HG03039 (cell line): Measurements from ENCODE around the gene PRDM13.
A peak's percentile ranks its signal among the peaks of the same experiment; 100 is the strongest.

Experiments used
- ATAC-seq: cut with Tn5 transposase; IDR thresholded peaks from one replicate; pipeline ENCODE4 v1.9.1; 2021; ENCODE audit warnings: mild to moderate bottlenecking, moderate library complexity; ENCODE audit not compliant: unreplicated experiment

PRDM13 gene

GRCh38 chr6:99603421-99604165 is 3.0 kb upstream of the PRDM13 start:
- no peak for ATAC-seq

DNA sequence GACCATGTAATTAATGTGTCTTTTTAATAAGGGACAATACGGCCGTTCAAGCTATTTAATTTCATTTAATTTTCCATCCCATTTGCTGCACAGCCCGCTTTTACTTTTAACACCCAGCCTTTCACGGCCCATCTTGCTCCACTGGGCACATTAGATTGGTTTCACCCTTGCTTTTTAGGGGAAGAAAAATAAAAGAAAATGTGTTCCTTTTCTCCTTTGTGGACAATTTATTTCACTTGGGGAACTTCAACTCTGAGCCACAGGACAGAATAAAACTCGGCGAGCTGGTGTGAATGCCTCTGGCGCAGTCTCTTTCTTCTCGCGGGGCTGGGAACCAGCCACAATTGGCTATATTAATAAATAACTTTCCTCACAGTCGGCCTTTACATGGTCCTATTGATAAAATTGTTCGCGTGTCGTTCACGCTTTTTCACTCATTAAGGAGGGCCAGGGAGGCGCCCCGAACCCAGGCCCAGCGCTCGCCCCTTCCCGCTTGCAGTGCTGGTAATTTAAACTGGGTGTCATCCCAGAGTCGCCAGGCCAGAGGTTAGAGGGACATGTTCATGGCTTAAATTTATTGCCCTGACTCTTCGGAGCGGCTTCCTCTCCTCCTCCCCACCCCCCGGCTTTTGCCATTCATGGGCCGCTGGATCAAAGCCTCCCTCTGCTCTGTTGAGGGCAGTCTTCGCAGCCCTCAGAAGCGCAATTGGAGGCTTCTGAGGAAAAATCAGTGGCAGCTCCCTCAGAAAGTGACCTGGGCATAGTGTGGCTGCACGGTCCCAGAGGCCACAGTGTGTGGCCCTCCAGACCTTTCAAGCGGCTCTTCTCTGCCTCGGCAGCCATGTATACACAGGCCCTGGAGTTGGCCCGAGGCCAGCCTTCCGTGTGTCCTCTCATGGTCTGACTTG is 2.2 kb upstream of the PRDM13 start:
- no peak for ATAC-seq

GRCh38 chr6:99605074-99605734 is 1.4 kb upstream of the PRDM13 start:
- ATAC-seq = no peak

DNA sequence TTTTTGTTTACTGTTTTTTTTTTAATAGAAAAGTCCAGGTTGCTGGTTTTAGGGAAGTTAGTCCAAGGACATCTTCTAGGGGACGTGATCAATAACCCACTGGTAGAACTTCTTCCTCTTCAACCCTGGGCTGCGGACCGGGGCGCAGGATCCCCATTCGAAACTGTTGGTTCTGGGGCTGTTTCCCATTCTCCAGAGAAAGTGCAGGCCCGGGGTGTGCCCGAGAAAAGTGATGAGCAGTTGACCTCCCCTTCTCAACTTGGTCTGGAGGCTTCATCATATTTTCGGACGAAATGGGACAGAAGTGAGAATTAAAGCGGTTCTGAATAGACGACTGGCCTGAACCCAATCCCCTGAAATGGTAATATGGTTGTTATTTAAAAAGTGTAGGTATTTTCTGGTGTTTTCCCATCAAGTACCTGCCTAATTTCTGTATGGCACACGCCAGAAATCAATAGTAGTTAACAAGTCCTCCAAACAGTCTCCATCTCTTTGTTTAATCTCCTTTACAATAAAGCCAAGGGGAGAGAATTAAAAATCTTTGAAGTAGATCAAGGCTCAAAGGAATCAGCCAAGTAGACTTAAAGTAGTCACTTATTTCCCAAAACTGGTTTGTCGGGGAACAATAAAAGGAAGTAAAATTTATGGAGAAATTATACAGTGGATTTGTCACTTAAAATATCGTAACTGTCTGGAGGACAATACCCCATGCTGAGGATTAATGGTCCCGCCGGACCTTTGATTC is 550 bp upstream of the PRDM13 start:
- no peak for ATAC-seq

DNA sequence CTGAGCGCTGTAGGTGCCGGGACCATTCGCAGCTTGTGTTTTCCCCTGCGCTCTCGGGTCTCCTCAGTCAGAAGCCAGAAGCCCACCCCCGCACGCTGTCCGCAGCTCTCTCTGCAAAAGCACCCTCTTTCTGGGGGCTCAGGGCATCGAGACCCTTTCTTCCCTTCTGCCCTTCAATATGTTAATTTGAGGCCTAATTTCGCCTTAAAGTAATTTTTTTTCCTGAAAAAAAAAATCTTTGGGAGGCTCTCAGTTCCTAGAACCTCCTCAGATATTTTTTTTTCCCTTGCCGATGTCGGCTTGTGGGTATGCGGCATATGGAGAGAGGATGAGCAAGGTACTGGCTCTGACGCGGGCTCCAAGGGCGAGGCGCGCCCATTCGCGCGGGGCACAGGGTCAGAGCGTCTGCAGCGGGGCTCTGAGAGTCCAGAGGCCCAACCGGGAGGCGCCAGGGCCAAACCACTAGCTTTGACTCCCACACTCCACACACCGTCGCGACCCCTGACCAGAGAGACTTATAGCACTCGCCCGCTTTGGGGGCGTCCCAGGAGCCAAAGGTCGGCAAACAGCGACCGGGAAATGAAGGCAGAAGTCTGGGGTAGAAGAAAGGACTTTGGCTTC is 893 bp downstream of the PRDM13 start:
- ATAC-seq = no peak

GRCh38 chr6:99608059-99608885 is 1.6 kb downstream of the PRDM13 start:
- ATAC-seq = no peak

- no peak for ATAC-seq
Observed at GRCh38 chr6:99608886-99609482, 2.4 kb downstream of the PRDM13 start.

GRCh38 chr6:99609905-99610489 is 3.4 kb downstream of the PRDM13 start:
- ATAC-seq = no peak

DNA sequence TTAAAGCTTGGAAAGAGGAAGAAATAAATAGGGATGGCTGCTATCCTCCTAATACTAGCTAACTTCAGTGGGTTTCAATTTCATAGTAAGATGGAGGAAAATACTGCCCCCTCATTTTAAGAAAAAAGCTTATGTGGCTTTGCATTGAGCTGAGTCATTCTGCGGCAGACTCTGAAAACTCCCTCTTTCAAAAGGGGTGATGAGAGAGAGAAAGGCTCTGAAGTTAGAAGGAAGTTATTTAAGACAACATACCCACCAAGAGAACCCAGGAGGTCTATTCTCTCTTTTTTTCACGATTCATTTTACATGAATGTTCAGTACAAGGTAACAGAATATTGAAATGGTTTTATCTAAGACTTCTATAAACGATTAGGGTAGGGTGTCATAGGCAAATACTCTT is 4.5 kb downstream of the PRDM13 start:
- peak; percentile 64 for ATAC-seq

GRCh38 chr6:99612551-99613408 is 6.1 kb downstream of the PRDM13 start:
- ATAC-seq = peak; percentile 2

DNA sequence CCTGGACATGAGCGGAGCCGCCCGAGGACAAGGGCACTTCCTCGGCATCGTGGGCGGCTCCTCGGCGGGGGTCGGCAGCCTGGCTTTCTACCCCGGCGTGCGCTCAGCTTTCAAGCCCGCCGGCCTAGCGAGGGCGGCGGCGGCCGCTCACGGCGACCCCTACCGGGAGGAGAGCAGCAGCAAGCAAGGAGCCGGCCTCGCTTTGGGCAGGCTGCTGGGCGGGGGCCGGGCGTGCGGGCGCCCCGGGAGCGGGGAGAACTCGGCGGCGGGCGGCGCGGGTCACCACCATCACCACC is 6.7 kb downstream of the PRDM13 start:
- ATAC-seq = peak; percentile 50

GRCh38 chr6:99613705-99614429 is 7.2 kb downstream of the PRDM13 start:
- peak; percentile 50 for ATAC-seq

GRCh38 chr6:99614430-99615186 is 8.0 kb downstream of the PRDM13 start:
- no peak for ATAC-seq

- no peak for ATAC-seq
Observed at GRCh38 chr6:99617131-99617530, 10.5 kb downstream of the PRDM13 start.

GRCh38 chr6:99618649-99619408 is 12.2 kb downstream of the PRDM13 start:
- ATAC-seq = no peak

DNA sequence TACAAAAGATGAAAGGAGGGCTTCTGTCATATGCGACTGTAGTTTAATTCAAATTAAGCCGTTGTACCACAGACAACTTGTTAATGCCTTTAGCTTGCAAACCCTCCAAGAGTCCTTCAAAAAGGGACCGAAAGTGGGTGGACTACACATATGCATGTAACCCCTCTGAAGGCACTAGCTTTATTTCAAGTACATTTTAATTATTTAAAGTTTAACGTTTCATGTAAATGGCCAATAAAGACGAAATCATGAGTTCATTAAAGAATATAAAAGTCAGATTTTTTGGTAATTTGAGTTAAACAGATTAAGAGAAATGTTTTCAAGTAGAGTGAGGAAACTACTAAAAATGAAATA is 12.8 kb downstream of the PRDM13 start:
- no peak for ATAC-seq
